OCI-LY1 (cell line): ENCODE data around the gene CDHR1.

Source experiments
- H2AFZ ChIP-seq: fragments of 200-600 bp; sonication (generic), shearing (Covaris generic); 2 replicates; pipeline ENCODE4 v1.6.0; 2014; ENCODE audit warnings: antibody characterized with exemption, mild to moderate bottlenecking, low read length
- H3F3A ChIP-seq: fragments of 200-600 bp; sonication (generic), shearing (Covaris generic); 2 replicates; pipeline ENCODE4 v1.6.0; 2014; ENCODE audit warnings: mild to moderate bottlenecking, antibody characterized with exemption, low read length, moderate library complexity; ENCODE audit not compliant: insufficient read depth
- H3K27ac ChIP-seq: fragments of 200-600 bp; sonication (generic); 2 replicates; pipeline ENCODE4 v1.5.1; 2014; ENCODE audit warnings: low read length, mixed run types, mild to moderate bottlenecking, low read depth; ENCODE audit not compliant: poor library complexity, severe bottlenecking
- H3K27me3 ChIP-seq: fragments of 200-600 bp; sonication (generic); 2 replicates; pipeline ENCODE4 v1.6.0; 2014; ENCODE audit warnings: antibody characterized with exemption, mild to moderate bottlenecking, low read length, moderate library complexity; ENCODE audit not compliant: insufficient read depth
- H3K36me3 ChIP-seq: fragments of 200-600 bp; sonication (generic); 2 replicates; pipeline ENCODE4 v1.6.1; 2014; ENCODE audit warnings: mild to moderate bottlenecking, antibody characterized with exemption, low read length, moderate library complexity, mixed read lengths; ENCODE audit not compliant: insufficient read depth
- H3K4me1 ChIP-seq: fragments of 200-600 bp; sonication (generic); 2 replicates; pipeline ENCODE4 v1.5.1; 2014; ENCODE audit warnings: mild to moderate bottlenecking, low read length, moderate library complexity; ENCODE audit not compliant: insufficient read depth, severe bottlenecking
- H3K4me2 ChIP-seq: fragments of 200-600 bp; sonication (generic), shearing (Covaris generic); 2 replicates; pipeline ENCODE4 v1.6.1; 2014; ENCODE audit warnings: low read length
- H3K4me3 ChIP-seq: fragments of 200-600 bp; sonication (generic); 2 replicates; pipeline ENCODE4 v1.5.1; 2014; ENCODE audit warnings: low read length, low read depth, mild to moderate bottlenecking, mixed read lengths; ENCODE audit not compliant: poor library complexity, severe bottlenecking
- H3K79me2 ChIP-seq: fragments of 200-600 bp; shearing (Covaris generic); 2 replicates; pipeline ENCODE4 v1.6.1; 2016; ENCODE audit warnings: mixed run types, low read length, mixed read lengths; ENCODE audit not compliant: insufficient read depth
- H3K9ac ChIP-seq: fragments of 200-600 bp; sonication (generic), shearing (Covaris generic); 2 replicates; pipeline ENCODE4 v1.6.1; 2014; ENCODE audit warnings: mild to moderate bottlenecking, low read length, mixed read lengths
- H3K9me2 ChIP-seq: fragments of 200-600 bp; sonication (generic), shearing (Covaris generic); 2 replicates; pipeline ENCODE4 v1.6.1; 2014; ENCODE audit warnings: low read depth, mild to moderate bottlenecking, low read length, mixed read lengths
- H3K9me3 ChIP-seq: fragments of 200-600 bp; shearing (Covaris generic); 2 replicates; pipeline ENCODE4 v1.6.1; 2014; ENCODE audit warnings: low read length, mixed read lengths
- H4K20me1 ChIP-seq: fragments of 200-600 bp; sonication (generic), shearing (Covaris generic); 2 replicates; pipeline ENCODE4 v1.6.0; 2016; ENCODE audit warnings: mild to moderate bottlenecking, low read length; ENCODE audit not compliant: insufficient read depth
- EZH2 ChIP-seq: fragments of 200-600 bp; sonication (generic), shearing (Covaris generic); IDR thresholded peaks from 2 replicates; pipeline ENCODE4 v1.8.0; 2017; ENCODE audit warnings: borderline replicate concordance, mixed run types, mild to moderate bottlenecking, antibody characterized with exemption, low read length, moderate library complexity, mixed read lengths
- TF ChIP-seq, protein P1 (sequence below): fragments of 200-600 bp; sonication (generic), shearing (Covaris generic); IDR thresholded peaks from 2 replicates; pipeline ENCODE4 v1.5.1; 2017; ENCODE audit warnings: mild to moderate bottlenecking, antibody characterized with exemption, low read length, moderate library complexity, mixed read lengths

The CDHR1 gene

DNA sequence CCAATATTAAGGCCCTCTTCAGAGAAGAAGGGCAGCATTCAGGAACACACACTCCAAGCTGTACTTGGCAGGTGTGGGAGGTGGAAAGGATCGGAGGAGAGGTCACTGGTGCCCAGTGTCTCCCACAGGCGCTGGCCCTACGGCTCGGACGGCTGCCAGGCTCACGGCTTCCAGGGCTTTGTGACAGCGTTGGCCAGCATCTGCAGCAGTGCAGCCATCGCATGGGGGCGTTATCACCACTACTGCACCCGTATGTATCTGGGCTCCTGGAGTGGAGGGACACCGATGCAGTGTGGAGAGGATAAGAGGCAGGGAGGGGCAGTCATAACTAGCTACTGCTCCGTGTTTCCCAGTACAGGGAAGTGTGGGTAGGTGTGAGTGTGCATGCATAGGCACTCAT lies 54.5 kb downstream of the CDHR1 start:
- no peak overlapping the region for H3K4me2 ChIP-seq
- H3F3A ChIP-seq: no peaks in the 10 kb centered on the region
- H4K20me1 ChIP-seq: no peaks in the 10 kb centered on the region
- TF ChIP-seq, protein P1, sequence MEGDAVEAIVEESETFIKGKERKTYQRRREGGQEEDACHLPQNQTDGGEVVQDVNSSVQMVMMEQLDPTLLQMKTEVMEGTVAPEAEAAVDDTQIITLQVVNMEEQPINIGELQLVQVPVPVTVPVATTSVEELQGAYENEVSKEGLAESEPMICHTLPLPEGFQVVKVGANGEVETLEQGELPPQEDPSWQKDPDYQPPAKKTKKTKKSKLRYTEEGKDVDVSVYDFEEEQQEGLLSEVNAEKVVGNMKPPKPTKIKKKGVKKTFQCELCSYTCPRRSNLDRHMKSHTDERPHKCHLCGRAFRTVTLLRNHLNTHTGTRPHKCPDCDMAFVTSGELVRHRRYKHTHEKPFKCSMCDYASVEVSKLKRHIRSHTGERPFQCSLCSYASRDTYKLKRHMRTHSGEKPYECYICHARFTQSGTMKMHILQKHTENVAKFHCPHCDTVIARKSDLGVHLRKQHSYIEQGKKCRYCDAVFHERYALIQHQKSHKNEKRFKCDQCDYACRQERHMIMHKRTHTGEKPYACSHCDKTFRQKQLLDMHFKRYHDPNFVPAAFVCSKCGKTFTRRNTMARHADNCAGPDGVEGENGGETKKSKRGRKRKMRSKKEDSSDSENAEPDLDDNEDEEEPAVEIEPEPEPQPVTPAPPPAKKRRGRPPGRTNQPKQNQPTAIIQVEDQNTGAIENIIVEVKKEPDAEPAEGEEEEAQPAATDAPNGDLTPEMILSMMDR: no peak
- TF ChIP-seq EZH2: no peak
- H3K9me3 ChIP-seq: no peaks in the 10 kb centered on the region
- no peaks in the 10 kb centered on the region for H3K36me3 ChIP-seq
- H2AFZ ChIP-seq: no peak overlapping the region
- H3K4me1 ChIP-seq: no peaks in the 10 kb centered on the region
- H3K79me2 ChIP-seq: no peaks in the 10 kb centered on the region
- no peak overlapping the region for H3K9ac ChIP-seq
- H3K4me3 ChIP-seq: no peak overlapping the region
- no peak overlapping the region for H3K27ac ChIP-seq
- H3K27me3 ChIP-seq: no peaks in the 10 kb centered on the region
- no peaks in the 10 kb centered on the region for H3K9me2 ChIP-seq

DNA sequence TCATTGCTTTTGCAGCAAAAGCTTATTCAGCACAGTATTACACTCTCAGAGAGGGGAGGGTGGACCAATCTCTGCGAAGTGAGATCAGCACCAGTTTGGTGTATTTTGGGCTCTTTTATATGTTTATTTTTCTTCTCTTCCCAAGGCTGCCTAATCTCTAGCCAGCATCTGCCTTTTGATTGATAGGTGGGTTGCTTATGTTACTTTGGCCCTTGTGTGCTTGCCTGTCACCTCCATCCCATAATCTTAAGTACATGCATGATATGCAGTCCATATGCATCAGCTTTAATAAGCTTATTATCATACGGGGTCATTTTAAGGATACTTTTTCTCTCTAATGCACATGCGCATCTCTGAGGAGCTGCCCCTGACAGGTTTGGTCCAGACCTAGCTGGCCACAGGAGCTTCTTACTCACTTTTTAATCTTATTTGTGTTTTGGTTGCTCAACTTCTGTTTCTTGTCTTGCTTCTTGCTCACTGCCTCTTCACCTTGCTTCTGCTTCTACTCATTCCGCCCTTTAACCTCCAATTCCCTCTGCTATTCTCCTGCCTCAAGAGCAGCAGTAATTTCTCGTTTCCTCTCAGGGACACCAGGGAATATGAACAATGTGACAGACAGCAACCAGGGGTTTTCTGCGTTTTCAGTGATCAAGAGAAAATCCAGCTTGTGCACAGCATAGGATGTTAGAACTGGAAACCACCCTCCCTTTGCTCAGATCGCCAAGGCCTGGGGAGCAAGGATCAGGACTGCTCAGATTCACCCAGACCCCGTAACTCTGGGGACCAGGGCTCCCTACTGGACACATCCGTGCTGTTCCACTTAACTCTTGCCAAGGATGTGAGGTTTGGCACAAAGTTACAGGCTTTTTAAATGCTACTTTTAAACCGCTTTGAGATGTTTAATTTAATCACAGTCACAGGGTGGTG lies 60.5 kb downstream of the CDHR1 start:
- H3K79me2 ChIP-seq: no peaks in the 10 kb centered on the region
- H4K20me1 ChIP-seq: no peaks in the 10 kb centered on the region
- H3K27ac ChIP-seq: no peak overlapping the region
- no peak overlapping the region for H3K4me3 ChIP-seq
- H3F3A ChIP-seq: no peaks in the 10 kb centered on the region
- H3K27me3 ChIP-seq: no peaks in the 10 kb centered on the region
- H3K4me2 ChIP-seq: no peak overlapping the region
- no peaks in the 10 kb centered on the region for H3K9me2 ChIP-seq
- no peaks in the 10 kb centered on the region for H3K9me3 ChIP-seq
- H3K9ac ChIP-seq: no peak overlapping the region
- TF ChIP-seq, protein P1: no peak
- TF ChIP-seq EZH2: no peak
- no peaks in the 10 kb centered on the region for H3K4me1 ChIP-seq
- H2AFZ ChIP-seq: no peak overlapping the region
- H3K36me3 ChIP-seq: no peaks in the 10 kb centered on the region

DNA sequence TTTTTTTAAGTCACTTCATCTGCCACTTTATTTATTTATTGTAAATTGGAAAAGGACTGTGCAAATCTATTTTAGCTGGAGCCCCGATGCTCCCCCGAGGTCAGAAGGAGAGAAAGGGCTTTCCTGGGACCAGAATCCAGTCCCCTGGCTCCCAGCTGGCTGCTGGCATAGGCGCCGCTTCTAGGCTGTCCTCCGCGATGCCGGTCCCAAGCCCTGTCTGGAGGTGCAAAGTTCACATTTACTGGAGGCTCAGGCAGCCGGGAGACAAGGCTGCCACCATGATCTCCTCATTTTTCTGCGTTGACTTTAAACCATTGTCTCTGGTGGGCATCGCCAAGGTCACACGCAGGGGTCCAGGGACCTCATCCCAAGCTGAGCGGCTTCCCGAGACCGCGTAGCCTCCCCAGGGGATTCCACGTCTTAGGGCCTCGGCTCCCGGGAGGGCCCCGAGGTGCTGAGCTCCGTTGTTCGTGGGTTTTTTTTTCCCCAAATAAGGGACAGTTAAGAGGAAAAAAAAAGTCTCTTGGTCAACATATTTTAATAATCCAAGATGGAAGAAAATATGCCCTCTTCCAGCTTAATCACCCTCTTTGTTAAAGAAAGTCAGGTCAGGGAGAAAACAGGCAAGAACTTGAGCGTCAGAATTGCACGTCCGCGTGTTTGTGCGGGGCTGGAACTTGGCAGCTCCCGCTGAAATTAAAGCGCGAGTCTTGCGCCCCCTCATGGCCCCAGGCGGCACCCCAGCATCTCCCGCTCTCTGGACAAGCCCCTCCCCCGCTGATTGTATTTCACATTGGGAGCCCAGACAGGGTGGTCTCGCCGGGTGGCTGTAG lies 62.4 kb downstream of the CDHR1 start:
- Histone ChIP-seq H3K4me2 (no peak overlapping the region), H3K4me1 (no peaks in the 10 kb centered on the region), H3K4me3 (no peak overlapping the region), H4K20me1 (no peaks in the 10 kb centered on the region), H3F3A (no peaks in the 10 kb centered on the region), H3K27me3 (no peaks in the 10 kb centered on the region), H3K9me2 (no peaks in the 10 kb centered on the region), H3K9me3 (no peaks in the 10 kb centered on the region), H3K27ac (no peak overlapping the region), H3K9ac (no peak overlapping the region), H3K36me3 (no peaks in the 10 kb centered on the region), H3K79me2 (no peaks in the 10 kb centered on the region), H2AFZ (no peak overlapping the region)
- TF ChIP-seq EZH2: no peak
- TF ChIP-seq, protein P1: peak; percentile 56
